Body of pancreas (tissue), 4 donors: ENCODE measurements around the gene CDS1. TPM values are rescaled to one million over a fixed set of nuclear protein-coding genes. Genes with fewer than 3 reads are reported as not detected.

Source experiments
- ATAC-seq: fragments of 150-250 bp; one replicate; pipeline ENCODE4 v1.9.1; 2016
- DNase-seq, 4 donors: peaks; one replicate each; pipeline ENCODE4 v3.0.0-alpha.2; 2019
- H3K27ac ChIP-seq, 4 donors: fragments of 200-600 bp; sonication (generic); 1 replicate in 3 of 4; 2 replicates in 1 of 4; pipeline versions ENCODE4 v1.5.1 to v1.6.1; 2016 to 2019; ENCODE audit warnings: mild to moderate bottlenecking in 1 of 4, mixed read lengths in 1 of 4, moderate library complexity in 1 of 4
- H3K27me3 ChIP-seq, 2 donors: fragments of 200-600 bp; sonication (generic); one replicate each; pipeline ENCODE4 v1.6.0; 2016; ENCODE audit warnings: mild to moderate bottlenecking in 1 of 2
- H3K36me3 ChIP-seq, 2 donors: fragments of 200-600 bp; sonication (generic); replicated peaks in 1 of 2; 2 replicates each; pipeline ENCODE4 v1.5.1; 2016; ENCODE audit warnings: low read depth in 2 of 2; ENCODE audit not compliant: insufficient read depth in 1 of 2
- H3K4me1 ChIP-seq: fragments of 200-600 bp; sonication (generic); one replicate; pipeline ENCODE4 v1.6.0; 2016
- H3K4me3 ChIP-seq, 2 donors: fragments of 200-600 bp; sonication (generic); 1 replicate in 1 of 2; 2 replicates in 1 of 2; pipeline ENCODE4 v1.5.1; 2016 to 2019
- H3K9me3 ChIP-seq, 3 donors: fragments of 200-600 bp; sonication (generic); 1 replicate in 2 of 3; 2 replicates in 1 of 3; pipeline ENCODE4 v1.5.1; 2016
- POLR2A ChIP-seq, 3 donors: fragments of 450-650 bp; IDR thresholded peaks; one replicate each; pipeline ENCODE4 v1.6.1; 2016; ENCODE audit warnings: antibody characterized with exemption in 3 of 3, mild to moderate bottlenecking in 2 of 3
- WGBS, 2 donors: methylation state at CpG; one replicate each; pipeline ENCODE4 v1.1.5; 2017; 5-methylcytosine and 5-hydroxymethylcytosine counted together
- intact Hi-C: fragments of 100-400 bp; cut with DNase I; formaldehyde crosslinking; loops from one replicate; pipeline ENCODE4 v1.15.1; 2023
- total RNA-seq, 2 donors: library from RNA; depleted of rRNA; stranded (reverse); fragments of >200 nt; gene quantifications; one replicate each; pipeline ENCODE4 v1.1.0, GENCODE V29; 2016
- TF ChIP-seq, protein P1 (sequence below), 7 experiments: fragments of 450-650 bp in 4 of 7; fragments of 200-600 bp in 3 of 7; sonication (generic) in 3 of 7; IDR thresholded peaks; one replicate each; pipeline ENCODE4 v1.5.1; 2016 to 2019; ENCODE audit warnings: antibody characterized with exemption in 7 of 7

The CDS1 gene
- total RNA-seq, 2 donors from 2014 or later: 5.2 to 5.9 TPM

DNA sequence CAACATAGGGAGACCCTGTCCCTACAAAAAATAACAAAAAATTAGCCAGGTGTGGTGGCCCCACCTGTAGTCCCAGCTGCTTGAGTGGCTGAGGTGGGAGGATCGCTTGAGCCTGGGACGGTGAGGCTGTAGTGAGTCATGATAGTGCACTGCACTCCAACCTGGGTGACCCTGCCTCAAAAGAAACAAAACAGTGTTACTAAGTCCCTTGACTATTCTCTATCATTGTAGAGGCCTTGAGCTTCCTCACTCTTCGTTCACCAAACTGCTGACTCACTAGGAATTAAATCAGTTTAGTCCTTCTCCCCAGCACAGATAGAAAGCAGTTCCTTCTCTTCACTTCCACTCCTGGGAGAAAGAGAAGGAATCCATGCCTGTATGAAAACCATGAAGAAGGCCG is 14.5 kb downstream of the CDS1 start:
- intact Hi-C loops: no loop called here
- no peaks in the 10 kb centered on the region for H3K9me3 ChIP-seq
- WGBS, 2 donors: 88% methylated on average over 4 of the region's 4 CpGs
- ATAC-seq: no peak
- no peak overlapping the region for H3K27ac ChIP-seq
- DNase-seq: no peak
- no peak overlapping the region for H3K4me3 ChIP-seq
- no peaks in the 10 kb centered on the region for H3K36me3 ChIP-seq
- no peaks in the 10 kb centered on the region for H3K27me3 ChIP-seq
- H3K4me1 ChIP-seq: no peaks in the 10 kb centered on the region
- TF ChIP-seq, protein P1, sequence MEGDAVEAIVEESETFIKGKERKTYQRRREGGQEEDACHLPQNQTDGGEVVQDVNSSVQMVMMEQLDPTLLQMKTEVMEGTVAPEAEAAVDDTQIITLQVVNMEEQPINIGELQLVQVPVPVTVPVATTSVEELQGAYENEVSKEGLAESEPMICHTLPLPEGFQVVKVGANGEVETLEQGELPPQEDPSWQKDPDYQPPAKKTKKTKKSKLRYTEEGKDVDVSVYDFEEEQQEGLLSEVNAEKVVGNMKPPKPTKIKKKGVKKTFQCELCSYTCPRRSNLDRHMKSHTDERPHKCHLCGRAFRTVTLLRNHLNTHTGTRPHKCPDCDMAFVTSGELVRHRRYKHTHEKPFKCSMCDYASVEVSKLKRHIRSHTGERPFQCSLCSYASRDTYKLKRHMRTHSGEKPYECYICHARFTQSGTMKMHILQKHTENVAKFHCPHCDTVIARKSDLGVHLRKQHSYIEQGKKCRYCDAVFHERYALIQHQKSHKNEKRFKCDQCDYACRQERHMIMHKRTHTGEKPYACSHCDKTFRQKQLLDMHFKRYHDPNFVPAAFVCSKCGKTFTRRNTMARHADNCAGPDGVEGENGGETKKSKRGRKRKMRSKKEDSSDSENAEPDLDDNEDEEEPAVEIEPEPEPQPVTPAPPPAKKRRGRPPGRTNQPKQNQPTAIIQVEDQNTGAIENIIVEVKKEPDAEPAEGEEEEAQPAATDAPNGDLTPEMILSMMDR (IDR thresholded peaks at IDR 0.05): no peak
- no peak for TF ChIP-seq POLR2A (IDR thresholded peaks at IDR 0.05)

DNA sequence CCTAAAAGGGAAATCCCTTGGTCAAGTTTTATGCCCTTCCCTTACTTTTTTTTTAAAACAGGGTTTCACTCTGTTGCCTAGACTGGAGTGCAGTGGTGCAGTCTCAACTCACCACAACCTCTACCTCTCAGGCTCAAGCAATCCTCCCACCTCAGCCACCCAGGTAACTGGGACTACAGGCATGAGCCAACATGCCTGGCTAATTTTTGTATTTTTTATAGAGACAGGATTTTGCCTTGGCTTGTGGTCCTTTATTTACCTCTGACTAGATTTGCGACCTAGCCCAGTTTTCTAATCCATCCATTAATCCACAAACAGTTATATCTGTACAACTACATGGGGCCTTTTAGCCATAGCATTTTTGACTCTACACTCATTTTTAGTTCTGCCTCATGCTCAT is 23.7 kb downstream of the CDS1 start:
- DNase-seq (no peak), ATAC-seq (no peak)
- WGBS, 2 donors: 92 to 100% methylated on average over 1 of the region's 1 CpG
- H3K36me3 ChIP-seq: no peaks in the 10 kb centered on the region
- no peak overlapping the region for H3K27ac ChIP-seq
- H3K9me3 ChIP-seq: no peaks in the 10 kb centered on the region
- TF ChIP-seq, protein P1 (IDR thresholded peaks at IDR 0.05): no peak
- TF ChIP-seq POLR2A (IDR thresholded peaks at IDR 0.05): no peak
- no peaks in the 10 kb centered on the region for H3K27me3 ChIP-seq
- no peak overlapping the region for H3K4me3 ChIP-seq
- intact Hi-C loops: no loop called here
- no peaks in the 10 kb centered on the region for H3K4me1 ChIP-seq

DNA sequence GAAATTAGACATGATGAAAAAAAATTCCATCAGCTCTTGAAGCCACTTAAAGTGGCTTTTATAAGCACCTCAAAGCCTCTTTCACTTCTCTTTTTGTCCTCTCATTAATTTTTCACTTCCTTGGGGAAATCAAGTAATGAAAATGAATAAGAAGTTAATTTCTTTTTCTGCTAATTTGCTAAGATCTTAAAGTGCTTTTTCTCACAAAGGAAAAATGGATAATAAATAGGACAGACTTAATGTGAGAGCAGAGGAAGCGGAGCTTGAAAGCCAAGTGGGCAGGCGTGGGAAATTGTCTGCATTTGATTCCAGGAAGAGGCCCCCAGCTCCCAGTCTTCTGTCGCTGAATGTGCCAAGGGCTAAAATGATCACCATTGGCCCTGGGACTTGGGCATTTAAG is 28.6 kb downstream of the CDS1 start:
- H3K36me3 ChIP-seq: no peaks in the 10 kb centered on the region
- no peaks in the 10 kb centered on the region for H3K9me3 ChIP-seq
- TF ChIP-seq, protein P1 (IDR thresholded peaks at IDR 0.05): no peak
- no peak for TF ChIP-seq POLR2A (IDR thresholded peaks at IDR 0.05)
- no peaks in the 10 kb centered on the region for H3K27me3 ChIP-seq
- intact Hi-C loops: no loop called here
- 86 to 88% methylated on average over 3 of the region's 3 CpGs for WGBS, 2 donors
- no peak overlapping the region for H3K27ac ChIP-seq
- no peak overlapping the region for H3K4me3 ChIP-seq
- no peaks in the 10 kb centered on the region for H3K4me1 ChIP-seq
- ATAC-seq (no peak), DNase-seq (no peak)

DNA sequence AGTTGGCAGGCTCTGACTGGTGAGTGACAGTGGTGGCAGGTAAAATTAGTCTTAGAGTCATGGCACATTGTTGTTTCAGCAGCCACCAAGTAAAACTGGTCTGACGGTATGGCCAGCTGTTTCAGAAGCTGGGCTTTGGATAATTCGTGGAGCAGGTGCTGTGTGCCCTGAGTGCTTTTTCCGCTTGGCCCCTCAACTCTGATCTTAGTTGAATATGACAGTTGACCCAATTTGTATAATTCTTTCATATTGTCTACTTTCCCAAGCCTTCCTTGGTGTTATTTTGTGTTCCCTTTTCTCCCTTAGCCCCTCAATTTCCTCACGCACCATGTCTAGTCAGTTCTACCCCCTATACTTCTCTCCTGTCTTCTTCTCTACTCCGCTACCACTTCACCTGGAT is 32.0 kb downstream of the CDS1 start:
- Histone ChIP-seq H3K4me3 (no peak overlapping the region), H3K9me3 (no peaks in the 10 kb centered on the region), H3K27me3 (no peaks in the 10 kb centered on the region), H3K36me3 (no peaks in the 10 kb centered on the region), H3K27ac (no peak overlapping the region), H3K4me1 (no peaks in the 10 kb centered on the region)
- ATAC-seq (no peak), DNase-seq (no peak)
- intact Hi-C loops: no loop called here
- 92 to 99% methylated on average over 4 to 5 of the region's 5 CpGs for WGBS, 2 donors
- TF ChIP-seq POLR2A (IDR thresholded peaks at IDR 0.05): no peak
- TF ChIP-seq, protein P1 (IDR thresholded peaks at IDR 0.05): no peak

DNA sequence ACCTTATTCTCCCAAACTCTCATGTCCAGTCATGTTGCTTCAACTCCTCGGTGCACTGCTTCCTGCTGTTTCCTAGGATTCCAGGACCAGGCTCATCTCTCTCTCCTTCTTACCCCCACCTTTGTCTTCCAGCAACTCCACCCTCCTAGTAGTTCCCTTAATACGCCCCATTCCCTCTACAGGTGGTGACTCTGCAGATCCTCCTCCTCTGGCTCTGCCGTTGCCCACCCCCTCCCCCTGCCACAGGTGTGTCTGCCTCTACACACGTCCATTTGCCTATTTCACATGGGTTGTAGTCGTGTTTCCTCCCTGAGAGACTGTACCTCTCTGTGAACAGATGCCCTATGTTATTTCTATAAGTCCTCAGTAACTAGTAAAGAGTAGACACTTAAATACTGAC is 32.4 kb downstream of the CDS1 start:
- no peaks in the 10 kb centered on the region for H3K9me3 ChIP-seq
- ATAC-seq: no peak
- 86 to 88% methylated on average over 5 of the region's 5 CpGs for WGBS, 2 donors
- DNase-seq: no peak
- H3K4me1 ChIP-seq: no peaks in the 10 kb centered on the region
- intact Hi-C loops: no loop called here
- no peaks in the 10 kb centered on the region for H3K27me3 ChIP-seq
- H3K36me3 ChIP-seq: no peaks in the 10 kb centered on the region
- H3K4me3 ChIP-seq: no peak overlapping the region
- TF ChIP-seq POLR2A (IDR thresholded peaks at IDR 0.05): no peak
- TF ChIP-seq, protein P1 (IDR thresholded peaks at IDR 0.05): no peak
- no peak overlapping the region for H3K27ac ChIP-seq
